ENCODE measurements around the gene GRIN3A.
"Not testable (repeated sequence)": the region's sequence is repeated elsewhere in the genome, so short reads cannot be mapped to it uniquely, and the experiment has no call there.

GRIN3A gene

GRCh38 chr9:101738566-101739183 is at the start of gene GRIN3A:
GRIN3A (minus strand) TSS chr9:101738647; CDS start chr9:101737979, 668 bp downstream.
- DNase-seq: no peak

DNA sequence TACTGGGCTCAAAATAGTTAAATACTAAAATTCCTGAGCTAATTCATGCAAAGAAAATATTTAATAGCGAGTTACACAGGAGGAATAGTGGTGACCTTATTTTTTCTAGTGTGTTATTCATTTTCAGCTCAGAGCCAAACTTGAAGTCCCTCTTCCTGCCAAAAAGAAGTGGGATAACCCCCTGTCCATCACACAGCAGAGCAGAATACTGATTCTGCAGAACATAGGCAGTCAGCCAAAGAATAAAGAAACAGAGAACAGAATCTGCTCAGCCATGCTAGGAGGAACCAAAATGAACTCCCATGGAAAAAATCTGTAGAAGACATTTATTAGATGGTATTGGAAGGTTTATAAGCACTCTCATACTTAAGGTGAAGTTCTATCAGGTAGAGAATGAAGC is 49.4 kb upstream of the GRIN3A start:
- no peak for DNase-seq

GRCh38 chr9:101778332-101778731 is 39.9 kb upstream of the GRIN3A start:
- DNase-seq: no peak

- DNase-seq: no peak
Observed at GRCh38 chr9:101764472-101764871, 26.0 kb upstream of the GRIN3A start.

- no peak for DNase-seq
Observed at GRCh38 chr9:101758304-101758930, 20.0 kb upstream of the GRIN3A start.

DNA sequence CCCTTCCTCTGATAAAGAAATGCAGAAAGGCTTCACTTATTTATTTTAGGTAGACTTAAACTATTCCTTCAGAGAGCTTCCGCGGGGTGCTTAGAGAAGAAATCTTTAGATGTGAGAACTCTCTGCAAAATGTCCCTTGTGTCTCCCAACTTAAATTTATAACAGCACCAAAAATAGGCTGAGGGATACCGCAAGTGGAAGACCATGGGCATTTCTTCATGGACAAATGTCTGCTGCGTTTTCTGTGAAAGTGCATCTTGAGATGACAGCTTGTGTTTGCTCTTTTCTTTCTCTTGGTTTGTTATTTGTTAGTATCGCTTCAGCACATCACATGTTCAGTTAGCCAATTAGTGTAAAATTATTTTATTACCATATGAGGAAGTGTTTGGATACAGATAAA is 15.3 kb upstream of the GRIN3A start:
- DNase-seq: no peak

DNA sequence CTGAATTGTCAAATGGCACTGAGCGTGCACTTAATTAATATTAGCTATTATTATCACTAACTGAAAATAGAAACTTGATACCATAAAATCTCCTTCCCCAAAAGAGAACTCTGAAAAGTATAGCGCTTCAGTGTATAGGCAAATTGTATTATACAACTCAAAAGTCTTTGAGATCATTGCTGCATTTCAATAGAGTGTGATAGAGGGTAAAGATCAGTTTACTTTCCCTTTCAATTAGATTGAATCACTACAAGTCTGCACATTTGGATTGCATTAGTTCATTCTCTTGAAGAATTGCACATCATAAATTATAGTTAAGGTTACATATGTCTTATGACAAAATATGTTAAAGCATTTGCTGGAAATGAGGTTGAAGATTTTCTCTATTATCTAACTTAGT is 13.4 kb upstream of the GRIN3A start:
- no peak for DNase-seq

GRCh38 chr9:101739311-101739710 is 864 bp upstream of the GRIN3A start:
- no peak for DNase-seq

DNA sequence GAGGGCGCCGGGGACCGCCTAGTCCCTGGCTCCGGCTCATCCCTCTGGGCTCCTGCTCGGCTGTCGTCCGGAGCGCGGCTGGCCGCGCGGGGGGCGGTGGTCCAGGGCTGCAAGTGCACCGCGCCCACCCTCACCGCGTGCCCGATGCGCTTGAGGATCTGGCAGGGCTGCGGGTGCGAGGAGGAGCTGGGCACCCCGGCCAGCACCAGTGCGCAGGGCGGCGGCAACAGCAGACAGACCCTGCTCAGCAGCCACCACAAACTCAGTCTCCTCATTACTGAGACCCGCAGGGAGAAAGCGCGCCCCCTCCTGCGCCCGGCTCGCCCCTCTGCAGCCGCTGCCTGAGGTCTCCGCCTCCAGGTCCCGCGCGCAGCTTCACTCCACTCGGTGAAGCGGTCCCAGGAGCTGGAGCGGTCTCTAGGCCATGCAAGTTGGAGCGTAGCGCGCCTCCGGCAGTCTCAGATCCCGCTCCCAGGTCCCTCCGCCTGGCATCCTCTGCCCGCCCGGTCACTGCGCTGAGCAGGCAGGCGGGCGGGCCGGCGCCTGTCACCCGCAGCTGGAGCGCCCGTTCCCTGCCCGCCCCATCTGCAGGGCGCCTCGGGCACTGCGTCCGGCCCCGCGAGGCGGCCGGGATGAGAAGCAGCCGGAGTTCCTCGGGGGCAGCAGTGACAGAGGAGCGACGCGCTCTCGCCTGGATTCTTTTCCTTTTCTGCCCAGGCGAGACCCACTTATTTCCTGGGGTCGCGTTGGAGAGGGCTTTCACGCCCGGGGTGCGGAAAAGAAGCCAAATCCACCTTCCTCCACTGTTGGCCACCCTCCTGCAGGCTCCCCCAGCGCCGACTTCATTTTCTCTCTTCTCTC is 512 bp downstream of the GRIN3A start:
- DNase-seq: no peak

GRCh38 chr9:101737165-101737704 is 1.2 kb downstream of the GRIN3A start:
- no peak for DNase-seq

- no peak for DNase-seq
Observed at GRCh38 chr9:101736717-101737116, 1.7 kb downstream of the GRIN3A start.

GRCh38 chr9:101731429-101731828 is 7.0 kb downstream of the GRIN3A start:
- DNase-seq: no peak

- DNase-seq: no peak
Observed at GRCh38 chr9:101727612-101728524, 10.6 kb downstream of the GRIN3A start.

- DNase-seq: not testable (repeated sequence)
Observed at GRCh38 chr9:101724271-101724670, 14.2 kb downstream of the GRIN3A start.

DNA sequence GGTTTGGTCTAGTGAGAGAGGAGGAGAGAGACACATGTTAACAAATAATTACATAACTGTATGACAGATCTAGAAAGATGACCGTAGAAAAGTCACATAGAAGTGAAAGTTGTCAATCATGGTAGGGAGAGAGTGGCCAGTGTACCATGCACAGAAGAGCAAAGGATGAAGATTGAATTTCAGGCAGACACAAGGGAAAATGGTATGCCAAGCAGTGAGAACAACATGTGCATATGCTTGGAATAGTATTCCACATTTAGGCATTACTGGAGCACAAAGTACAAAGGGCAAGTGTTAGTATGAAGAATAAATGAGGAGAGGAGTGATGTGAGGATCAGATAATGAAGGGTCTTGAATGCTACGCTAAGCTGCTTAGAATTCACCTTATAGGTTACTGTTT is 20.3 kb downstream of the GRIN3A start:
- no peak for DNase-seq

- DNase-seq: no peak
Observed at GRCh38 chr9:101716629-101717028, 21.8 kb downstream of the GRIN3A start.

DNA sequence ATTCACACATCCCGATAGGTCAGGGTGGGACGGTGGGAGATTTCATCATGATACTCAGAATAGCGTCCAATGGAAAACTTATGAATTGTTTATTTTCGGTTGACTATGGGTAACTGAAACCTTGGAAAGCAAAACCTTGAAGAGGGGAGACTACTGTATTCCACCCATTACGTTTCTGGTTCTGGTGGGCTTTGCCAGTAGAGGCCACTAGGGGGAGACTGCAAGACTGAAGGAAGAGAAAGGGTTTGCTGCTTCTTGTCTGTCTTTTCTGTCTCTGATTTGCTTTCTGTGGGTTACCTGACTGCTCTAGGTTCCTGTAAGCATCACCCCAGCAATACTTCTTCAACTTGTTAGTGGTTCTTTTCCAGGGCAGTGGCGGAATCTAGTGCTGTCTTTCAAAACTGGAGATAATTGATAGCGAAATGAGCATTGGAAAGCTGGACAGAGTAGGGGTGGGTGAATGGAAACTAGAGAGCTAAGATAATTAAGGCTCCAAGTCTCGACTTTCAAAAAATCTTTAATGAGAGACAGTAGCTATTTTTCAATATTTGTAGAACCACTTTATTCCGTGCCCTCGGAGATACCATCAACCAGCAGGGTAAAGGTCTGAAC is 27.0 kb downstream of the GRIN3A start:
- no peak for DNase-seq

DNA sequence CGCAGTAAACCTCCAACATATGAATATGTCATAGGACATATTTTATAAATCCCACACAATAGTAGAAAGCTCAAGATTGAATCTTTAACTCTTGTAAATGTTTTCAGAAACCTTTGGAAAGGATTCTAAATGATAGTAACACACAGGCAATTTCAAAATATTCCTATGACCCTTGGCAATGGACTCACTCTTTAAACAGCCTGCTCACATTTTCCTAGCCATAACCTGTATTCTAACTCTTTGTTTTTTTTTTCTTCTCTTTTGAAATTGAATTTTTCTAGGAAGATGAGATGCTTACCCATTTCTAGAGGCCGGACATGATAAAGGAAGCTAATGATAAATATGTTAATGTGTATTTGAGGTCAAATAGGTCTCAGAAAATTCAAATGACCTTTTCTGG is 29.6 kb downstream of the GRIN3A start:
- no peak for DNase-seq

DNA sequence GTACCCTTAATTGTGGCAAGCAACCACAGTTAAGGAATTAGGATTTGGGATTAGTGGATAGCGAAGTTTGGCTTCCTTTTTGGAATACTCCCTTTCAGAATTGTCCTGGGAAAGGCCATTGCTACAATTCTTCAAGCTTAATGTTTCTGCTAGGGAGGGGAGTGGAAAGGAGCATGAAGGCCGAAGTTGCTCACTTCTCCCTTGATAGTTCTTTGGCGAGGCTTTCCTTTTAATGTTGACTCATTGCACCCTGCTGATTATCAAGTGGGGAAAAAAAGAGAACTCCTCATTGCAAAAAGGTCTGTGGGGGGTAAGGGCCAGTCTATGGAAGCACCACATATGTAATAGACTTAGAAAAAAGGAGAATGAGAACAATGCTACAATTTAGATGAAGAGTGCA is 30.7 kb downstream of the GRIN3A start:
- no peak for DNase-seq

DNA sequence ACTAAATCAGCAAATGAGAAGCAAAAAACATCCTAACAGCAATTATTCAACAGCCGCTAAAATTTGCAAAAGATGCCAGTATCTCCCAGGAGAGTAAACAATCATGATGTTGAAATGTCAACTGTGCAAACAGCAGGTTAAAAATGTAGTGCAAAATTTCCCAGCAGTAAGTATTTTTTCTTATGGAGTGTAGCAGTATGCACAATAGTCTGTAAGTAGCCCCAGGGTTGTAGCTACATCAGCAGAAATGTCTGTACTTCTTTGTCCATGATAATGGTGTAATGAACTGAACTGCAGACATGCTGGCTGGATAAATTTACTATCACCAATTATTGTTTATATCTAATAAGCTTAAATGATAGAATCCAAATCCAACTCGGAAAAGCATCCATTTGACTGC is 31.4 kb downstream of the GRIN3A start:
- DNase-seq: no peak

DNA sequence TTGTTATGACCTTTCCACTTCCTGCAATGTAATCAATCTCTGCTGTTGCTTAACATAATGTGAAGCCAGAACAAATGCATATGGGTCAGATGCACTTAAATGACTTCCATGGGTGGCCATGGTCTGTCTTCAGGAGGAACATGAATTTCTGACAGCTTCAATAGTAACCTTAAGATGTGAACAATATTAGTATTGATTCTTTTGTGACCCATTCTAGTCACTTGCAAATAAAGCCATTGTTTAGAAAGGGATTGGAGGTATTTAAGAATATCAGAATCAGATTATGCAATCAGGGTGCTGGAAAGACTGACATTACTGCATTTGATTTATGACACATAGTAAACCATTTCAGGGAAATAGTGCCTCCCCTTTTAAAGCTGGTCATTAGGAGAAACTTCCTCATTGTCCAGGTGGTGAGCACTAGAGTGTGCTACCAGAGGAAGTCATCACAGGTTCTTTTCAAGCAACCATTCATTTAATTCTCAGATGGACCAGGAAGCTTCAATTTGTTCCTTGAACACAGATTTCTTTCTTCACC is 32.1 kb downstream of the GRIN3A start:
- DNase-seq: no peak

- DNase-seq: no peak
Observed at GRCh38 chr9:101705135-101705661, 33.2 kb downstream of the GRIN3A start.

Measured in 8988T (cell line).